NCI-H460 (cell line): ENCODE results near the gene IFI44L. TPM values are rescaled to one million over a fixed set of nuclear protein-coding genes. Genes with fewer than 3 reads are reported as not detected.
A peak's percentile ranks its signal among the peaks of the same experiment; 100 is the strongest.

Experiments used
- DNase-seq: peaks from one replicate; pipeline ENCODE4 v3.0.0-alpha.2; 2016; ENCODE audit warnings: low read depth; ENCODE audit errors: extremely low read depth
- total RNA-seq: library from RNA; depleted of rRNA; stranded (reverse); fragments of >200 nt; shearing (Covaris generic); gene quantifications from 2 replicates; pipeline ENCODE4 v1.2.3, GENCODE V29; 2014

IFI44L gene
- total RNA-seq, 1 experiment from 2014 or later, result 15.7 TPM

GRCh38 chr1:78633209-78633608, 13.0 kb downstream of the IFI44L start:
- DNase-seq, result no peak

- no peak for DNase-seq
Measured at GRCh38 chr1:78640462-78640861, 20.2 kb downstream of the IFI44L start.

- DNase-seq, result no peak
Measured at GRCh38 chr1:78641558-78641957, 21.3 kb downstream of the IFI44L start.

GRCh38 chr1:78645723-78646122, 25.5 kb downstream of the IFI44L start:
- no peak for DNase-seq

- DNase-seq, result no peak
Measured at GRCh38 chr1:78647238-78647637, 27.0 kb downstream of the IFI44L start.

- peak; percentile 70 for DNase-seq
Measured at GRCh38 chr1:78649628-78650027, 29.4 kb downstream of the IFI44L start, which contains the start of gene IFI44. Gene IFI44, plus strand, starts transcription at chr1:78649831. Its CDS starts 365 bp downstream, at chr1:78650196.

GRCh38 chr1:78650114-78650660, 29.9 kb downstream of the IFI44L start:
- no peak for DNase-seq

- DNase-seq, result peak; percentile 15
Measured at GRCh38 chr1:78651241-78651640, 31.0 kb downstream of the IFI44L start.

- DNase-seq, result no peak
Measured at GRCh38 chr1:78652019-78652560, 31.8 kb downstream of the IFI44L start.

- DNase-seq, result no peak
Measured at GRCh38 chr1:78658901-78659300, 38.7 kb downstream of the IFI44L start.

- no peak for DNase-seq
Measured at GRCh38 chr1:78663923-78664322, 43.7 kb downstream of the IFI44L start.

- DNase-seq, result no peak
Measured at GRCh38 chr1:78664763-78665162, 44.5 kb downstream of the IFI44L start.

- no peak for DNase-seq
Measured at GRCh38 chr1:78665809-78666208, 45.6 kb downstream of the IFI44L start.

- no peak for DNase-seq
Measured at GRCh38 chr1:78667939-78668338, 47.7 kb downstream of the IFI44L start.

GRCh38 chr1:78668427-78668826, 48.2 kb downstream of the IFI44L start:
- no peak for DNase-seq

GRCh38 chr1:78672428-78672827, 52.2 kb downstream of the IFI44L start:
- DNase-seq, result no peak

GRCh38 chr1:78673120-78673519, 52.9 kb downstream of the IFI44L start:
- DNase-seq, result no peak

GRCh38 chr1:78676347-78676982, 56.2 kb downstream of the IFI44L start:
- peak; percentile 56 for DNase-seq

GRCh38 chr1:78676993-78677392, 56.7 kb downstream of the IFI44L start:
- DNase-seq, result no peak

- DNase-seq, result no peak
Measured at GRCh38 chr1:78677788-78678187, 57.5 kb downstream of the IFI44L start.

- DNase-seq, result no peak
Measured at GRCh38 chr1:78678324-78678723, 58.1 kb downstream of the IFI44L start.

- DNase-seq, result no peak
Measured at GRCh38 chr1:78681265-78681664, 61.0 kb downstream of the IFI44L start.
